AG04449 (cell line): Measurements from ENCODE around the gene TAS2R30.

Source experiments
- CTCF ChIA-PET: fragments of 350-600 bp; formaldehyde crosslinking; extraction: SDS; loops from one replicate; lab custom pipeline; 2021; ENCODE audit warnings: antibody characterized with exemption; lab: Yijun Ruan, JAX
- POLR2A ChIA-PET: fragments of 400-600, 350-600 bp; formaldehyde crosslinking; extraction: SDS; loops from one replicate; lab custom pipeline; 2020; ENCODE audit warnings: antibody characterized with exemption, inconsistent platforms; lab: Yijun Ruan, JAX
- DNase-seq: peaks from one replicate; pipeline ENCODE4 v3.0.0-alpha.2; 2010; ENCODE audit warnings: low read depth, low spot score
- H3K4me3 ChIP-seq: 2 replicates; pipeline ENCODE4 v1.5.1; 2011; ENCODE audit warnings: low read depth, mild to moderate bottlenecking, control low read depth, low read length
- TF ChIP-seq, protein P1 (sequence below): IDR thresholded peaks from one replicate; pipeline ENCODE4 v1.5.1; 2011; ENCODE audit warnings: mild to moderate bottlenecking, moderate library complexity, low read length, control low read depth, inconsistent platforms; ENCODE audit not compliant: insufficient read depth; ENCODE audit errors: missing control alignments

TAS2R30 gene

DNA sequence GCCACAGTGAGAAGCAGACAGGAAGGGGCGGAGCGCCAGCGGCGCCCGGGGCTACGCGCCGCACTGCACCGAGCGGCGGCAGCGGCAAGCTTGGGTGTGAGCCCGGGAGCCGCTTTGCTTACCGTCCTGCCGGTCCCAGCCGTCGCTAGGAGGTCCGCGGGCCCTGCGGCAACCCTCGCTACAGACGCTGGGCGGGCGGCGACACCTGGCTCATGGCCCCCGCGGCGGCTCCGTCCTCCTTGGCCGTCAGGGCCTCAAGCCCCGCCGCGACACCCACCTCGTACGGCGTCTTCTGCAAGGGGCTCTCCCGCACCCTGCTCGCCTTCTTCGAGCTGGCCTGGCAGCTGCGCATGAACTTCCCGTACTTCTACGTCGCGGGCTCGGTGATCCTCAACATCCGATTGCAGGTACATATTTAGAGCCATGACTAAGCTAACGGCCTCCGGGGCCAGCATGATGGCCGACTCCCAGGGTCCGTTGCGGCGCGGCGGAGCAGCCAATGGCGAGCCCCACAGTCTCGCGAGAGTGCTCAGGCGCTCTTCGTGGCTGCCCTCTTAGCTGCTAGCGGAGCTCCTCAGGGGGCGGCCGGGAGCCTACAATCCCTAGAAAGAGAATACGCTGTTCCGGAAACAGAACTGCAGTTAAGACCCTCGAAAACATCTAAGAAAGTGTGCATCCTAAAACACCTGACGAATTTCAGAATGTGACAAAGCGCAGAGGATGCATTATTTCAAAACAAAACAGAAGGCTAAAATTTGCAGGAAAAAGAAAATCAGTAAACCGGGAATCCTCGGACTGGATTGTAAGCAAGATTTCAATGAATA, 36.9 kb upstream of the TAS2R30 start, which contains the start of gene SMIM10L1:
TSS of gene SMIM10L1 (plus strand) at position 50 of the 824 bp plus-strand sequence. CDS start at position 213, 163 bp downstream.
- ChIA-PET CTCF (interaction anchor here (1.0 to 2.6 kb wide), 9 partner anchors 9 to 421 kb away, joined by 3 to 8 read pairs (median 4); no protein-coding TSS in a partner anchor), POLR2A (interaction anchor here (0.6 to 1.8 kb wide), 6 partner anchors 8 to 221 kb away, joined by 3 to 13 read pairs (median 4); no protein-coding TSS in a partner anchor)
- H3K4me3 ChIP-seq = peak within 1 kb of the TSS; percentile 90
- peak; percentile 53 for DNase-seq
- TF ChIP-seq, protein P1, sequence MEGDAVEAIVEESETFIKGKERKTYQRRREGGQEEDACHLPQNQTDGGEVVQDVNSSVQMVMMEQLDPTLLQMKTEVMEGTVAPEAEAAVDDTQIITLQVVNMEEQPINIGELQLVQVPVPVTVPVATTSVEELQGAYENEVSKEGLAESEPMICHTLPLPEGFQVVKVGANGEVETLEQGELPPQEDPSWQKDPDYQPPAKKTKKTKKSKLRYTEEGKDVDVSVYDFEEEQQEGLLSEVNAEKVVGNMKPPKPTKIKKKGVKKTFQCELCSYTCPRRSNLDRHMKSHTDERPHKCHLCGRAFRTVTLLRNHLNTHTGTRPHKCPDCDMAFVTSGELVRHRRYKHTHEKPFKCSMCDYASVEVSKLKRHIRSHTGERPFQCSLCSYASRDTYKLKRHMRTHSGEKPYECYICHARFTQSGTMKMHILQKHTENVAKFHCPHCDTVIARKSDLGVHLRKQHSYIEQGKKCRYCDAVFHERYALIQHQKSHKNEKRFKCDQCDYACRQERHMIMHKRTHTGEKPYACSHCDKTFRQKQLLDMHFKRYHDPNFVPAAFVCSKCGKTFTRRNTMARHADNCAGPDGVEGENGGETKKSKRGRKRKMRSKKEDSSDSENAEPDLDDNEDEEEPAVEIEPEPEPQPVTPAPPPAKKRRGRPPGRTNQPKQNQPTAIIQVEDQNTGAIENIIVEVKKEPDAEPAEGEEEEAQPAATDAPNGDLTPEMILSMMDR = no peak

DNA sequence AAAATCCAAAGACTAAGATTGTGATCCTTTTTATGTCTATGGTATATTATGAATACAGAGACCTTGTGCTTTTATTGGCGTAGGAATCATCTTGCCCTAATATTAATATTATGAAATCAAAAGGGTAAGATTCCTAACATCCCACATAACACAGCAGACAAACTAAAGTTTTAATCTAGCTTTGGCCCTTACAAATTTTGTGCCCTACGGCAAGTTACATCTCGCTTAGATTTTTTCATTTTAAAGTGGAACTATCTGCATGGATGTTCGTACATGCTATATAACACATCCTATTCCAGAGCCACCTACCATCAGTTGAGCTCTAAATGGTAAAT, 36.3 kb upstream of the TAS2R30 start:
- TF ChIP-seq, protein P1 = no peak
- H3K4me3 ChIP-seq = peak overlapping the region; percentile 90
- ChIA-PET POLR2A (interaction anchor here (0.7 to 1.8 kb wide), 3 partner anchors 8 to 221 kb away, joined by 3 to 13 read pairs (median 3); no protein-coding TSS in a partner anchor), CTCF (interaction anchor here (1.1 to 2.6 kb wide), 4 partner anchors 8 to 316 kb away, joined by 3 to 8 read pairs (median 6); no protein-coding TSS in a partner anchor)
- no peak for DNase-seq

DNA sequence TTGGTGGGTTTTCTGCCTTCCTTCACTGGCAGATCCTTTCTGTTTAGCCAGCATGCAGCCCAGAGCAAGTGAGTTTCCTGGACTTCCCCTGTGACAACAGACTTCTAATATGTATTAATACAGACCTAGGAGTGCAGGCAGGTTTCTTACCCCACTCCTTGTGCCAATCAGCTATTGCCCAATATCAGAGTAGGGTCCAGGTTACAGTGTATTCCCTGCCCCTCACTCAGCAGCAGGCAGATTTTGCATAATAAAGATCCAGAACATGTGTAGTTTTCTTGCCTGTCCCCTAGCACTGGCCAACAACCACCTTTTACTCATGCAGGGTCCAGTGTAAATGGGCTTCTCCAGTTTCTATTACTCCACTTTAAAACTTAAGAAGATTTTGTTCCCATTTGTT, 31.9 kb upstream of the TAS2R30 start:
- DNase-seq = no peak
- POLR2A ChIA-PET = no interaction called here
- H3K4me3 ChIP-seq = no peak overlapping the region
- CTCF ChIA-PET = no interaction called here
- TF ChIP-seq, protein P1 = no peak

DNA sequence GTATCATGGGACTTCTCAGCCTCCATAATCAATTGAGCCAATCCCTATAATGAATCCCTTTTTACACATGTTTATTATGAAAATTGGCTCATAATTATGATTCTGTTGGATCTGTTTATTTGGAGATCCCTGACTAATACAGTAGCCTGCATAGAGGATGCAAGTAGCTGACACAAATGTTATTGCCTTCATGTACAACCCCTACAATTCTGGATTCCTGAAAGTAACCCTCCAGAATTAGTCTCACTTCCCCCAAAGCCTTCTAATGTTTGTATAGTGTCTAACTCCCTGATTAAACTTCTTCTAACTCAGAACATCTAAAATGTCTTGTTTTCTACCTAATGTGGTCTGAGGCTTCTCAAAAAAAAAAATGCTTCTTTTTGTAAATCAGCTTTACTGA, 29.9 kb upstream of the TAS2R30 start:
- CTCF ChIA-PET = interaction anchor here (1.4 kb wide), 1 partner anchor 35 kb away, joined by 4 read pairs; no protein-coding TSS in a partner anchor
- TF ChIP-seq, protein P1 = no peak
- no peak for DNase-seq
- H3K4me3 ChIP-seq = no peak overlapping the region
- POLR2A ChIA-PET = no interaction called here

DNA sequence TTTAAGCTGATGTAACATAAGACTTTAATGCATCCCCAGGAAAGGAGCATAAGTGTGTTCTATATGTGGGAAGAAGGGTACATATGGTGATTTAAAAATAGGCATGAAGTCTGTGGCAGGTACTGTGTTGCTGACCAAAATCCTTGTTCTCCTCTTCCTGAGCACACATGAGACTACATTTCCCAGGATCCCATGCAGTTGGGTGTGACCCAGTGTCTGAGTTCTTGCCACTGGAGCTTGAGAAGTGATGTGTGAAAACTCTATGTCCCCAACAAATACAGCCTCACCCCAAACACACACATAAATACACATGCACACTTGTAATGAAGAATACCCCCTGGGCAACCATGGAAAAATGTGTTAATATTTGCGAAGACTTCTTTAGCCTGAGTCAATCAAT, 28.1 kb upstream of the TAS2R30 start:
- H3K4me3 ChIP-seq = no peak overlapping the region
- ChIA-PET POLR2A (interaction anchor here (1.1 to 1.2 kb wide), 2 partner anchors 8 to 9 kb away, joined by 3 to 6 read pairs; partner anchors contain the start of gene SMIM10L1), CTCF (interaction anchor here (1.1 to 1.4 kb wide), 2 partner anchors 8 to 31 kb away, joined by 3 to 5 read pairs; partner anchors contain the start of gene SMIM10L1)
- no peak for DNase-seq
- TF ChIP-seq, protein P1 = no peak
